AG09319 (cell line): Measurements from ENCODE around the gene SLC39A11.

Experiments
- DNase-seq: peaks from one replicate; pipeline ENCODE4 v3.0.0-alpha.2; 2010; ENCODE audit warnings: low read depth; ENCODE audit errors: extremely low read depth
- TF ChIP-seq, protein P1 (sequence below): IDR thresholded peaks from 2 replicates; pipeline ENCODE4 v1.5.1; 2011; ENCODE audit warnings: low read depth, mild to moderate bottlenecking, inconsistent platforms, low read length, moderate library complexity

SLC39A11 gene

DNA sequence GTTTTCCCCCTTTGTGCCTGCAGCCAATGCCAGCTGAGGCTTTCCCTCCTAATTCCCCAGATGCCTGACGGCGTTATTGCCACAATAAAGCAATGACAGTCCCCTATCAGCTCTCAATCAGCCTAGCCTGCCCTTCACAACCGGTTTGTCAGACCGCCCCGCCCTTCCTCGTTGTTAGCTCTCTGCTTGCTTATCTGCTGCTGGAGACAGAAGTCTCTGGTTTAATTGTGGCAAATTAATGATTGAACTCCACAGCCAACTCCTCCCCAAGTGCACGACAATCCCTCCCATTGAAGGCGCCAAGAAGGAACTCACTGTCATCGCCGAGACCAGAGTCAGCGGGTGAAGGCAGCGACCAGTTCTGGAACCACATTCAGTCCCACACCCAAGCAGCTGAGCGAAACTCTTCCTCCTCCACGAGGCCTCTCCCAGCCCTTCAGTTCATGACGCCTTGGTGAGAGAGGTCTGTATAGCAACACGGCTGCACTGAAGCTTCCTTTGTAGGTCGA lies 474.4 kb downstream of the SLC39A11 start:
- DNase-seq, result no peak
- TF ChIP-seq, protein P1, sequence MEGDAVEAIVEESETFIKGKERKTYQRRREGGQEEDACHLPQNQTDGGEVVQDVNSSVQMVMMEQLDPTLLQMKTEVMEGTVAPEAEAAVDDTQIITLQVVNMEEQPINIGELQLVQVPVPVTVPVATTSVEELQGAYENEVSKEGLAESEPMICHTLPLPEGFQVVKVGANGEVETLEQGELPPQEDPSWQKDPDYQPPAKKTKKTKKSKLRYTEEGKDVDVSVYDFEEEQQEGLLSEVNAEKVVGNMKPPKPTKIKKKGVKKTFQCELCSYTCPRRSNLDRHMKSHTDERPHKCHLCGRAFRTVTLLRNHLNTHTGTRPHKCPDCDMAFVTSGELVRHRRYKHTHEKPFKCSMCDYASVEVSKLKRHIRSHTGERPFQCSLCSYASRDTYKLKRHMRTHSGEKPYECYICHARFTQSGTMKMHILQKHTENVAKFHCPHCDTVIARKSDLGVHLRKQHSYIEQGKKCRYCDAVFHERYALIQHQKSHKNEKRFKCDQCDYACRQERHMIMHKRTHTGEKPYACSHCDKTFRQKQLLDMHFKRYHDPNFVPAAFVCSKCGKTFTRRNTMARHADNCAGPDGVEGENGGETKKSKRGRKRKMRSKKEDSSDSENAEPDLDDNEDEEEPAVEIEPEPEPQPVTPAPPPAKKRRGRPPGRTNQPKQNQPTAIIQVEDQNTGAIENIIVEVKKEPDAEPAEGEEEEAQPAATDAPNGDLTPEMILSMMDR, result no peak

DNA sequence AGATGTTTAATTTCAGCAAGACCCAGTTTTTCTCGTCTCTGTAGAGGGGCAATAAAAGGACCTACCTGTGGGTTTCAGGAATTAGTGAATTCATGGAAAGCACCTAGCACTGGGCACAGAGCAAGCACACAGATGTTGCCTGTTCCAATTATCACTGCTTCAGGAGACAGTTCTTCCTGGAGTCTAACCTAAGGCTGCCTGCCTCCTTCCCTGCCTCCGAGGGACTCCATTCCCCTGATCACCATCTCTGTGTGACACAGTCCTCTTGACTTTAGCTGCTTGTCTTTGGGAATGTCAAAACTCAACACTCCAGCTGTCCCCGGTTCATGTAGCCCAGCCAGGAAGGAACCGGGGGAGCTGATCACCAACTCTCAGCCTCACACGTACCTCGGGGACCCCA lies 474.9 kb downstream of the SLC39A11 start:
- DNase-seq, result no peak
- TF ChIP-seq, protein P1, result no peak

DNA sequence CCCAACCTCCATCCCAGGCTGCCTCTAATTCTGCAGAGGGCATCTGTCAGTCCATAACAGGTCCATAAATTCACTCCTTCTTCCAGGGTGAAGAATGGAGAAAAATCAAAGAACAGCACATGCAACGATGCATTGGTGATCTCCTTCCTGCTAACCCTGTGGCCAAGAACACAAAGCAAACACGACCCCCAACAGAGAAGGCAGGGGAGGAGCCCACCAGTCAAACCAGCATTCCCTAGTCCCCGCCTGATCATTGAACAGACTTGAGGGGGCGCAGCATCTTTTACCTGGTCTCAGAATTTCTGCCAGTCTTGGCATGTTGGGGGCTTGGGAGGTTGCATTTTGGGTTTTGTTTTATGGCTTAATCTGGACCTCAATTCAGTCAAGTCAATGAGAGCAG lies 476.0 kb downstream of the SLC39A11 start:
- no peak for DNase-seq

DNA sequence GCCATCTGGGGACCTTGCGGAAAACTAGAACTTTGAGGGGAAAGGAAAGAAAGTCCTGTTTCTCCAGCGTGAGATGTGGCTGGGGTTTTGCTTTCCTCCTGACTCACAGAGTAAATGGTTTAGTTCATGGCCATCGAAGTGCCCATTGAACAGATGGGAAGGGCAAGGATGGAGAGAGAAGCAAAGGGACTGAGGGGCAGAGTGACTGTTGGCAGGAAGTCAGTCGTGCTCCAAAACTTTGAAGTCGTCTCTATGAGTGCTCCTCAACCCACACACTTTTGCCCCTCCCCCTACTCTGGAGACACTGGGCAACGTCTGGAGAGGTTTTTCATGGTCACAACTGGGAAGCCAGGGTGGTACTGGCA lies 476.9 kb downstream of the SLC39A11 start:
- DNase-seq, result no peak
- TF ChIP-seq, protein P1, result no peak

More for the DNA sequence above, 476.0 kb downstream of the SLC39A11 start:
- TF ChIP-seq, protein P1, result no peak

DNA sequence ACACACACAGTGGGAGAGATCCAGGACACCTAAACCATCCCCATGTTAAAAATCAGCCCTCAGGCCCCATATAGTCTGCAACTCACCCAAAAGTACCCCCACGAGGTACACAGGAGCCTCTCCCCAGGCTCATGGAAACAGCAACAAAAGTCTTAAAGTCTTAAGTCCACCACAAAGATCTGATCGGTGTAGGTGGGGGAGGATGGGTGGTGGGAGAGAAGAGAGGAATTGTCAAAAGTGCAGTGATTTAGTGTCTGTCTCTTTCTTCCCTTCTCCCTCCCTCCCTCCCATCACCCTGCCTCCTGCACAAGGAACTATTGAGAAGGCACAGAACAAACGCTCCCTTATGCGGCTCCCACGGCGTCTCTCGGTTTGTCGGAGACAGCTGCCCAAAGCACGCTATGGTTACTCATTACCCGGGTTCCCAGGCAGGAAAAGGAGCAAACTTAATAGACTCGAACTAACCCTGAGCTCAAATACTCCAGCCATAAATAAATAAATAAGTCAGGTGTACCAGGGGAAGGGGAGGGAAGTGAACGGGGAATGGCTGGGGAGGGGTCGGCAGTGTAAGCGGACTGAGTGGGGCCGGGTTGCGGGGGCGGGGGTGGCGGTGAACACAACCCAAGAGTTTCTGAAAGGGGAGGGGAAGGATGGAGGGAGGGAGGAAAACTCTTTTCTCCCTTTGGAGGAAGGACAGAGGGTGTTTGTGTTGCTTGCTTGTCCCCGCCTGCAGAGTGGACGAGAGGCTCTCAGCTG lies 477.4 kb downstream of the SLC39A11 start:
- TF ChIP-seq, protein P1, result no peak
- DNase-seq, result no peak

DNA sequence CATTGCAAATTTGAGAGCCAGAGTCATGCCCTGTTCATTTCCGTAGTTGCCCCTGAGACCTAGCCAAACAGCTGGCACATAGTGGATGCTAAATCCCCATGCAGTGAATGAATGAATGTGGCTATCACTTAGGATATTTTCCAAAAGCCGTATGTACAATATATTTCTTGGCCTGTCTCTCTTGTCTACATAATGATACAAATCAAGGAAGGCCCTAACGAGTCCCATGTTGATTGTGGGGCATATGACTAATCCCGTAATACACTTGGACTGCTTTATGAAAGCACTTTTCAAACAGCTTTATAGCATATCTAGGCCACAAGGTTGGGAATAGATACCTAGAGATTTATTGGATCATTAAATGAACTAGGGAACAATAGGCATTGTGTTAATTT lies 478.0 kb downstream of the SLC39A11 start:
- no peak for DNase-seq
- TF ChIP-seq, protein P1, result no peak

DNA sequence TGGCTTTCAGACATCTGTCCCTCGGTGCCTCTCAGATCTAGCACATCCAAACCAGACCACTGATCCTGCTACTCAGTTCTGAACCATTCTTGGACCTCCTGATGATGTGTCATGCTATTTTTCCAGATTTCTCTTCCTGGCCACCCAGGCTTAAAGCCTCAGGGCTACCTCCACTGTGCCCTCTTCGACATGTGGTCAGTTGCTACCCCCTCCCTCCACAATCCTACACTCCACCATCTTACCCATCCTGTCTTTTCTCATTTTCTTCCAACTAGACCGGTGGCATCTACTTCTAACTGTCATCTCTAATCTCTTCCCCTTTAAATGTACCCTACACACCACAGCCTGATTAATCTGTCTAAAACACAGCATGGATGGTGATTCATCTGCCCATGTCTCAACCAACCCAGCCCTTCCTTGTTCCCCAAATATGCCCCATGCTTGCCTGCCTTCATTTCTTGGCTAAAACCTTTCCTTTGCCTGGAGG lies 478.6 kb downstream of the SLC39A11 start:
- no peak for DNase-seq
- TF ChIP-seq, protein P1, result no peak
